ENCODE measurements around the gene CCBE1.

GRCh38 chr18:59719544-59720181, 22.4 kb upstream of the CCBE1 start:
- TF ChIP-seq MAX (IDR thresholded peaks at IDR 0.05) (no peak), USF1 (IDR thresholded peaks at IDR 0.05) (no peak), TAF1 (IDR thresholded peaks at IDR 0.05; ENCODE audit: low read depth) (no peak), RAD21 (IDR thresholded peaks at IDR 0.05; ENCODE audit: low read depth) (no peak), REST (IDR thresholded peaks at IDR 0.05; ENCODE audit: low read depth) (no peak), CEBPB (IDR thresholded peaks at IDR 0.05) (no peak)

Measured in Ishikawa (cell line).